ENCODE measurements around the gene GPSM3.

GRCh38 chr6:32190911-32191677 is 1.3 kb downstream of the GPSM3 start:
- TF ChIP-seq SUZ12 (IDR thresholded peaks at IDR 0.05) (no peak), PKNOX1 (IDR thresholded peaks at IDR 0.05) (no peak), CTBP1 (IDR thresholded peaks at IDR 0.05; ENCODE audit: borderline replicate concordance) (no peak), SP1 (IDR thresholded peaks at IDR 0.05) (no peak), L3MBTL2 (conservative IDR thresholded peaks at IDR 0.05) (no peak), FOXA1 (IDR thresholded peaks at IDR 0.05) (no peak), ZNF384 (IDR thresholded peaks at IDR 0.05) (no peak)

Measured in HEK293T (cell line).